PC-9 (cell line): ENCODE results near the gene KRT34. TPM values are rescaled to one million over a fixed set of nuclear protein-coding genes. Genes with fewer than 3 reads are reported as not detected.

Source experiments
- BruUV-seq: library from RNA; stranded (reverse); fragments of 400-500 nt; replicated peaks from 2 replicates; lab custom pipeline; 2021; lab: Mats Ljungman, UMichigan
- CTCF ChIA-PET: fragments of 300-600 bp; sonication (Branson Sonifier 250); formaldehyde crosslinking; loops from one replicate; lab custom pipeline; 2022; ENCODE audit warnings: antibody characterized with exemption; lab: Charles Lee
- POLR2A ChIA-PET: fragments of 300-600 bp; sonication (Branson Sonifier 250); formaldehyde crosslinking; loops from one replicate; lab custom pipeline; 2022; ENCODE audit warnings: antibody characterized with exemption; ENCODE audit not compliant: unreplicated experiment; lab: Charles Lee
- DNase-seq, 2 experiments: peaks; one replicate each; pipeline versions ENCODE4 v3.0.0 to v3.0.0-alpha.2; 2015 to 2022; ENCODE audit warnings: mixed read lengths in 1 of 2
- H2AFZ ChIP-seq: fragments of 200-600 bp; sonication (generic); 2 replicates; pipeline ENCODE4 v1.8.1; 2017; ENCODE audit warnings: antibody characterized with exemption
- H3F3A ChIP-seq: fragments of 200-600 bp; sonication (generic); 2 replicates; pipeline ENCODE4 v1.8.1; 2017; ENCODE audit warnings: antibody characterized with exemption, mild to moderate bottlenecking, low read depth; ENCODE audit not compliant: insufficient read depth
- H3K27ac ChIP-seq: fragments of 200-600 bp; sonication (generic); 2 replicates; pipeline ENCODE4 v1.6.1; 2016; ENCODE audit warnings: mixed run types
- H3K27me3 ChIP-seq: fragments of 200-600 bp; sonication (generic); 2 replicates; pipeline ENCODE4 v1.6.1; 2016; ENCODE audit warnings: low read depth, mixed run types; ENCODE audit not compliant: insufficient read depth
- H3K36me3 ChIP-seq: fragments of 200-600 bp; sonication (generic); 2 replicates; pipeline ENCODE4 v1.6.1; 2016; ENCODE audit warnings: low read depth, mixed run types
- H3K4me1 ChIP-seq: fragments of 200-600 bp; sonication (generic); replicated peaks from 2 replicates; pipeline ENCODE4 v1.6.1; 2016; ENCODE audit warnings: mixed run types; ENCODE audit not compliant: insufficient read depth
- H3K4me2 ChIP-seq: fragments of 200-600 bp; sonication (generic); 2 replicates; pipeline ENCODE4 v1.6.1; 2017; ENCODE audit warnings: mixed run types
- H3K4me3 ChIP-seq: fragments of 200-600 bp; sonication (generic); 2 replicates; pipeline ENCODE4 v1.6.1; 2016; ENCODE audit warnings: mixed run types
- H3K79me2 ChIP-seq: fragments of 200-600 bp; sonication (generic); 2 replicates; pipeline ENCODE4 v1.6.1; 2017; ENCODE audit warnings: low read depth, mixed run types
- H3K9me2 ChIP-seq: fragments of 200-600 bp; sonication (generic); 2 replicates; pipeline ENCODE4 v1.8.1; 2017; ENCODE audit warnings: mild to moderate bottlenecking; ENCODE audit not compliant: insufficient read depth
- H3K9me3 ChIP-seq: fragments of 200-600 bp; sonication (generic); 2 replicates; pipeline ENCODE4 v1.8.1; 2016; ENCODE audit warnings: low read depth; ENCODE audit not compliant: insufficient read depth
- H4K20me1 ChIP-seq: fragments of 200-600 bp; sonication (generic); 2 replicates; pipeline ENCODE4 v1.8.1; 2017; ENCODE audit not compliant: insufficient read depth
- CTCF ChIP-seq: fragments of 200-600 bp; sonication (generic); conservative IDR thresholded peaks from 2 replicates; pipeline ENCODE4 v1.6.1; 2017; ENCODE audit warnings: mixed run types, antibody characterized with exemption, mild to moderate bottlenecking, moderate library complexity
- EZH2 ChIP-seq: fragments of 200-600 bp; sonication (generic); IDR thresholded peaks from 2 replicates; pipeline ENCODE4 v1.8.0; 2017; ENCODE audit warnings: antibody characterized with exemption, low read depth
- intact Hi-C: fragments of 100-400 bp; cut with micrococcal nuclease; formaldehyde crosslinking; loops from one replicate; pipeline ENCODE4 v1.10.0; 2022; ENCODE audit not compliant: unreplicated experiment
- total RNA-seq: library from RNA; stranded (reverse); gene quantifications from 2 replicates; pipeline ENCODE4 v1.2.3, GENCODE V29; 2021

The KRT34 gene
- total RNA-seq, 1 experiment from 2014 or later, result 1.4 TPM

GRCh38 chr17:41417576-41418015 lies 35.5 kb upstream of the KRT34 start:
- Histone ChIP-seq H3K4me1 (peaks cover 76% of the 10 kb centered on the region), H3K27me3 (no peaks in the 10 kb centered on the region), H3K9me2 (no peaks in the 10 kb centered on the region), H3F3A (peaks cover 35% of the 10 kb centered on the region), H3K4me2 (peak overlapping the region; percentile 65), H2AFZ (0 out of 2 replicates have a peak overlapping the region, but pooled peaks have one; percentile 30), H3K4me3 (no peak overlapping the region), H3K27ac (peak overlapping the region; percentile 89), H3K79me2 (no peaks in the 10 kb centered on the region), H3K9me3 (no peaks in the 10 kb centered on the region), H3K36me3 (no peaks in the 10 kb centered on the region), H4K20me1 (no peaks in the 10 kb centered on the region)
- ChIA-PET POLR2A (interaction anchor here (0.5 to 2.0 kb wide), 8 partner anchors 14 to 566 kb away, joined by 3 to 9 read pairs (median 4); partner anchors contain the start of gene KRT13), CTCF (interaction anchor here (0.6 to 1.8 kb wide), 9 partner anchors 9 to 245 kb away, joined by 3 to 13 read pairs (median 5); no protein-coding TSS in a partner anchor)
- intact Hi-C loops, result loop anchor here (1.0 to 5.0 kb wide), 3 partner anchors 79 to 510 kb away; no protein-coding TSS in a partner anchor
- peak; percentile 82 for TF ChIP-seq CTCF
- TF ChIP-seq EZH2, result no peak
- DNase-seq, result peak; percentile 69 to 98
- BruUV-seq, result no TSS peak

DNA sequence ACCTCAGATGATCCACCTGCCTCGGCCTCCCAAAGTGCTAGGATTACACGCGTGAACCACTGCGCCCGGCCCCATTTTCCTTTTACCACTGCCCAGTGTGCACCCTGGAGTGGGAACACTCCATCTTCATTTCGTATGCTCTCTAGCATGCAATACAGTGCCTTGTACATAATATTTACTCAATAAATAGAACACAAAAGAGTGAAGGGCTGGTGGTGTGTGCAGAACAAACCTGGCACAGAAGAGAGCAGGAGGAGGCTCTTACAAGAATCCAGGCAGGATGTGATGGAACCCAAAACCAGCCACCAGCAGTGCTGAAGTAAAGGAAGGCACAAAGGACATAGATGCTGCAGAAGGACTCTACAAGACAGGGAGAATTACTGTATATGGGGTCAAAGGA lies 35.0 kb upstream of the KRT34 start:
- Histone ChIP-seq H3K9me3 (no peaks in the 10 kb centered on the region), H3K27me3 (no peaks in the 10 kb centered on the region), H3K27ac (peak overlapping the region; percentile 89), H4K20me1 (no peaks in the 10 kb centered on the region), H3K4me1 (peaks cover 76% of the 10 kb centered on the region), H3F3A (peaks cover 38% of the 10 kb centered on the region), H3K9me2 (no peaks in the 10 kb centered on the region), H3K36me3 (no peaks in the 10 kb centered on the region), H3K4me3 (no peak overlapping the region), H3K79me2 (no peaks in the 10 kb centered on the region), H2AFZ (0 out of 2 replicates have a peak overlapping the region, but pooled peaks have one; percentile 30), H3K4me2 (peak overlapping the region; percentile 65)
- intact Hi-C loops, result loop anchor here (1.0 to 5.0 kb wide), 3 partner anchors 79 to 510 kb away; no protein-coding TSS in a partner anchor
- ChIA-PET CTCF (interaction anchor here (0.6 to 1.8 kb wide), 7 partner anchors 13 to 245 kb away, joined by 3 to 13 read pairs (median 6); no protein-coding TSS in a partner anchor), POLR2A (interaction anchor here (0.6 to 2.0 kb wide), 6 partner anchors 13 to 565 kb away, joined by 3 to 9 read pairs (median 4); partner anchors contain the start of gene KRT13)
- no peak for TF ChIP-seq CTCF
- no peak for TF ChIP-seq EZH2
- no TSS peak for BruUV-seq
- no peak for DNase-seq

DNA sequence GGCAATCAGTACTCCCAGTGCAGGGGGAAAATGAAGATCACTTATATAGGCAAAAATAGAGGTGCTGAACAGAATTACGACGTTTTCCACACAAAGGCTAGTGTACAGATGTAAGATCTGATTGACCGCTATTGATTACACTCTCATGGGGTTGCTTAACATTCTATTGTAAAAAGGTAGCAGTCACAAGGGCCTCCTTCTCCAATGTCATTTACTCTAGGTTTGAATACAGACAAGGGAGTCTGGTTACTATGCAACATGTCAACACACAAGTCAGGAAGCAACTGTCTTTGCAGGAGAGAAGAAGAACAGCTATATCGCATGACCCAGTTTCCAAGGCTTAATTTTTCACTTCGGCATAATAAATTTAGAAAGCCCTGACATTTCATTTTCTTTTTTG lies 34.4 kb upstream of the KRT34 start:
- no peak overlapping the region for H2AFZ ChIP-seq
- H3K36me3 ChIP-seq, result no peaks in the 10 kb centered on the region
- no peaks in the 10 kb centered on the region for H3K9me2 ChIP-seq
- intact Hi-C loops, result loop anchor here (5.0 kb wide), 2 partner anchors 251 to 509 kb away; no protein-coding TSS in a partner anchor
- 0 out of 2 replicates have a peak overlapping the region, but pooled peaks have one; percentile 89 for H3K27ac ChIP-seq
- H3K79me2 ChIP-seq, result no peaks in the 10 kb centered on the region
- H3K4me1 ChIP-seq, result peaks cover 73% of the 10 kb centered on the region
- no TSS peak for BruUV-seq
- H3K27me3 ChIP-seq, result no peaks in the 10 kb centered on the region
- no peak for DNase-seq
- H3F3A ChIP-seq, result peaks cover 40% of the 10 kb centered on the region
- H3K4me2 ChIP-seq, result no peak overlapping the region
- TF ChIP-seq CTCF, result no peak
- TF ChIP-seq EZH2, result no peak
- POLR2A ChIA-PET, result interaction anchor here (0.5 to 2.0 kb wide), 7 partner anchors 13 to 443 kb away, joined by 3 to 9 read pairs (median 5); partner anchors contain the start of gene KRT13
- H4K20me1 ChIP-seq, result no peaks in the 10 kb centered on the region
- CTCF ChIA-PET, result interaction anchor here (0.6 kb wide), 1 partner anchor 103 kb away, joined by 3 read pairs; no protein-coding TSS in a partner anchor
- H3K9me3 ChIP-seq, result no peaks in the 10 kb centered on the region
- no peak overlapping the region for H3K4me3 ChIP-seq
